Stimulated activated CD4-positive, alpha-beta T cell treated with anti-CD3 and anti-CD28 coated beads, Interleukin-4, amount 100 ng/mL, for 1 hour (primary cell): ENCODE measurements around the gene LYSMD4.

Source experiments
- DNase-seq: peaks from one replicate; pipeline ENCODE4 v3.0.0-alpha.2; 2020

Gene LYSMD4

DNA sequence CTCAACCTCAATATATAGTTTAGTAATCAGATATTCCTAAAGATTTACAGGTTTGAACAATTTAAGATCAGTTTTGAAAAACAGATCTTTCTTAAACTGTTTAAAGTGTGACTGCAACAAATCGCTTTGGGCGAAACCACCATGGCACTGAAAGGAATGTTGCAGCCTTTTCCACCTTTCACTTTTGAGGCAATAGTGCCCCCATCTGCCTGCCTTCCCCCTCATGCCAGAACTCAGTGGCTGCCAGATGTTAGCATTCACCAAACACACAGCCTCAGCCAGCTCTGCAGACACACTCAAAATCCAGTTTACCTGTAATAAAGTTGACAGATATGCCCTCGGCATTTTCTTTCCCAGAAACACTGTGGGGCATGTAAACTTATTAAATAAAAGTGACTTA lies 3.3 kb downstream of the LYSMD4 start:
- peak; percentile 22 for DNase-seq

GRCh38 chr15:99729327-99729726 lies 3.9 kb downstream of the LYSMD4 start:
- DNase-seq = no peak

DNA sequence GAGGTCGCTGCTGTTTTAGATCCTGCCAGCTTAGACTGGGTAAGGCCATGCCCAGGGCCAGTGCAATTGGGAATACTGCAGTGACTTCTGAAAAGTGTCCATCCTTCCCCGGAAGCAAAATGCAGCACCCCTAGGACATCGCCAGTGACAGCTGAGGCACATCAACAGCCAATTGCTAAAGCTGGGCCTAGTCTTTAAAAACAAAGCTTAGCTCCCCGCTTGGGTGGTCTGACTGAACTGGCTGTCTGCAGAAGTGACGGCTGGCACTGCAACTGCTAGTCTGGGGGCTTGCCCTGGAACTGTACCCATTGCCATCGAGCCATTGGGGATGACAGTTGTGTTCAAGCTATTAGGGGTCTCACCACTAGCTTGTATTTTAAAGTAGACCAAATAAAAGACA lies 4.3 kb downstream of the LYSMD4 start:
- no peak for DNase-seq

DNA sequence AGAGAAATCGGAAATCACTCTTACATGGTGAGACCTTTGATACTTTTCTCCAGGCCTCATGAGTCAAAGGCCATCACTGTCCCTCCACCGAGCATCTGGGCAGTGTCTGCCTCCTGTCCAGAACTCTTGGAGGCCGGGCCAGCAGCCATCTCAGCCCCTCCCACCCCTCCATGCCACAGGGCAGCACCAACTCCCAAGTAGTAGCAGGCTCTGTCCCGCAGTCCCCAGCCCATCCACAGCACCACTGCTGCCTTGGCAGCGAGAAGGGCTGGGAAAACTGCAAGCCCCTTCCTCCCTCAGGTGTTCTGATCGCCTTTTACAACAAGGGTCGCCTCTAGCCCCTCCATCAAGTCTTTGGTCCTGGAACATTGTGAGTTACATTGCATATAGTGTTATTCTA lies 5.5 kb downstream of the LYSMD4 start:
- DNase-seq = no peak

- DNase-seq = no peak
These were observed 5.9 kb downstream of the LYSMD4 start for GRCh38 chr15:99727330-99727729.

DNA sequence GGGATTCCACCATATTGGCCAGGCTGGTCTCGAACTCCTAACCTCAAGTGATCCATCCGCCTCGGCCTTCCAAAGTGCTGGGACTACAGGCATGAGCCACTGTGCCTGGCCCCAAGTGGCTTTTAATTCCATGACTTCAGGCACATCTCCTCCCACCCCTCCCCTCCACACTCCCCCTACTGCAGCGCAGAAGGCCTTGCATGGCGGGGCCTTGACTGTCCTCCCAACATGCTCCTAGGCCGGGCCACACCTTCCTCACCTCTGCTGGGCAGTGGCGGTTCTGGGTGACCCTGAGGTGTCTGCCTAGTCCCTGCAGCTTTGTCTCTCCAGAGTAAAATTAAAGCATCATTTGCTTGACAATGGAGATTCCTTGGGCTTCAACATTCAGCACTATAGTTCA lies 6.9 kb downstream of the LYSMD4 start:
- DNase-seq = no peak

- no peak for DNase-seq
These were observed 10.8 kb downstream of the LYSMD4 start for GRCh38 chr15:99722406-99722805.

DNA sequence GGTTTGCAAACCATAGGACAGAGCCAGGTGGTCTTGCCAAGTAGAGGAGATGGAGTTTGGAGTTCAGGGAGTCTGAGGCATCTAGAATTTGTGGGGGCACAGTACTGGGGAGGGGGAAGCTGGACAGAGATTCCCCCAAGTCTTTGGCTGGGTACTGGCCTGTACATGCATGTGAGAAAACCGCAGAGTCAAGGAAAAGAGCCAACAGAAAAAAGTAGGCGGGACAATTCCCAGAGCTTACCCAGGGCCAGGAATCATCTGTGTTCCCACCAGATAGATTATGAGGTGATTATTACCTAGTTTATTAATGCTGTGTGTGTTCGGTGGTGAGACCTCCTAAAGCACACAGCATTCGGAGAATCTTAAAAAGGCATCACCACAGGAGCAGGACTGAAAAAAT lies 11.3 kb downstream of the LYSMD4 start:
- DNase-seq = no peak

- no peak for DNase-seq
These were observed 12.0 kb downstream of the LYSMD4 start for GRCh38 chr15:99721104-99721778.

- DNase-seq = no peak
These were observed 12.7 kb downstream of the LYSMD4 start for GRCh38 chr15:99720533-99720932.

GRCh38 chr15:99719096-99719541 lies 14.1 kb downstream of the LYSMD4 start:
- DNase-seq = no peak

DNA sequence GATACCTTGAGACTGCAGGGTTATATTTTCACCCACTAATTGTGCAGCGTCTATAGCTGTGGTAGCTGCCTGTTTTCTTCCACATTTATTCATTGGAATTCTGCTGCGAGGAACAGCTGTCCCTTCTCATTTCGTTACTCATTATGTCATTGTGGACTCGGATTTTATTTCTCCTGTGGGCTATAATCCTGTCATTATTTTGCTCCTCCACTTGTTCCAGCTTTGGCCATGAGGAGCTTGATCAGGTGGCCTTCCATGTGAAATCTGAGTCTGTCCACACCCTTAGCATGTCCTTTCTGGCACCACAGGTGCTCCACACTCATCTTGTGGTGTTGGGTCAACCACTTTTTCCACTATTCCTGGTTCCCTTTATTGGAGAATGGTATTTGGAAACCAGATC lies 14.8 kb downstream of the LYSMD4 start:
- DNase-seq = no peak

GRCh38 chr15:99717161-99718009 lies 15.9 kb downstream of the LYSMD4 start:
- no peak for DNase-seq

- DNase-seq = no peak
These were observed 16.6 kb downstream of the LYSMD4 start for GRCh38 chr15:99716540-99717095.

DNA sequence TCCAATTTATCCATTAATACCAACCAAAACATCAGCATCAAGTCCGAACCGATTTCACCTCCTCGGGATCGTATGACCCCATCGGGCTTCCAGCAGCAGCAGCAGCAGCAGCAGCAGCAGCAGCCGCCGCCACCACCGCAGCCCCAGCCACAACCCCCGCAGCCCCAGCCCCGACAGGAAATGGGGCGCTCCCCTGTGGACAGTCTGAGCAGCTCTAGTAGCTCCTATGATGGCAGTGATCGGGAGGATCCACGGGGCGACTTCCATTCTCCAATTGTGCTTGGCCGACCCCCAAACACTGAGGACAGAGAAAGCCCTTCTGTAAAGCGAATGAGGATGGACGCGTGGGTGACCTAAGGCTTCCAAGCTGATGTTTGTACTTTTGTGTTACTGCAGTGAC lies 20.8 kb downstream of the LYSMD4 start:
- DNase-seq = no peak

GRCh38 chr15:99711625-99712024 lies 21.6 kb downstream of the LYSMD4 start:
- no peak for DNase-seq

- DNase-seq = no peak
These were observed 23.8 kb downstream of the LYSMD4 start for GRCh38 chr15:99709243-99709986.

DNA sequence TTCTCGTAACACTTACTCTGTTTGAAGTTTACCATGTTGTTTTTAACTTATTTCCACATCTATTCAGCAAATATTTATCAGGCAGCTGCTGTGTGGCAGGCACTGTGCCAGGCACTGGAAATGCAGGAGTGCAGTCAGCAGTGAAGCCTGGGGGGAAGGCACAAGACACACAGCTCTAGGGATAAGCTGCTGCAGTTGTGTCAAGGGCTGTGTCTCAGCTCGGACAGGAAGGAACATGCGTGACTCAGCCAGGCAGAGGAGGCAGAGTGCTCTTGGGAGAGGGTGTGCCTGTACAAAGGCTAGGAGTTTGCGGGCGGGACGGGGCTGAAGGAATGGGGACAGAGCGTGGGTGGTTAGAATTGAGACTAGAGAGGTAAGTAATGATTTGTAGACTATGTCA lies 24.7 kb downstream of the LYSMD4 start:
- no peak for DNase-seq

GRCh38 chr15:99707473-99708270 lies 25.6 kb downstream of the LYSMD4 start:
- DNase-seq = no peak

GRCh38 chr15:99706557-99707303 lies 26.5 kb downstream of the LYSMD4 start:
- DNase-seq = peak; percentile 18

DNA sequence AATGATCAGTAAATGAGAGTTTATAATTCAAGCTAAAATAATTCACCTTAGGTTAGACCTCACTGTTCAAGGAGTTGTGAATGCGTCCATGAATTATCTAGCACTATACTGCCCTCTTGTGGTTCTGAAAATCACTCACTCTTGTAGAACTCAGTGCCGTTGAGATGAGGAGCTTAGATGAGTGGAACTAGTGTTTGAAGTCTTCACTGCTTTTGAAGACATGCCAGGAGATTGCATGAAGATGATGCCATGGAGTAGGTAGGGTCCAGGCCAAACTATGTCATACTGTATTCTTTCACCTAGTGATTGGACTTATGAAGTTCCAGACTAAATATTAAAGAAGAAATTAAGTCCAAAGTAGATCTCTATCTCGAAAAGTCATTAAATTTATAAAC lies 28.8 kb downstream of the LYSMD4 start:
- no peak for DNase-seq
